Astrocyte (in vitro differentiated cells and primary cell): ENCODE data around the gene XPO6. TPM values are rescaled to one million over a fixed set of nuclear protein-coding genes. Genes with fewer than 3 reads are reported as not detected.

Experiments used
- DNase-seq: peaks from one replicate; pipeline ENCODE4 v3.0.0-alpha.2; 2010; ENCODE audit warnings: low read depth
- FAIRE-seq: peaks from 2 replicates; lab custom pipeline; 2011; peaks lifted over from hg19 to GRCh38; lab: Jason Lieb, UNC
- H2AFZ ChIP-seq: 2 replicates; pipeline ENCODE4 v1.6.0; 2012; ENCODE audit warnings: low read depth, low read length, inconsistent platforms
- H3K27ac ChIP-seq: 2 replicates; pipeline ENCODE4 v1.5.1; 2011; ENCODE audit warnings: low read depth, low read length, inconsistent platforms
- H3K27me3 ChIP-seq: 2 replicates; pipeline ENCODE4 v1.6.0; 2011; ENCODE audit warnings: low read length, inconsistent platforms; ENCODE audit not compliant: insufficient read depth
- H3K36me3 ChIP-seq: 2 replicates; pipeline ENCODE4 v1.5.1; 2011; ENCODE audit warnings: low read length, inconsistent platforms; ENCODE audit not compliant: insufficient read depth
- H3K4me1 ChIP-seq: 2 replicates; pipeline ENCODE4 v1.5.1; 2011; ENCODE audit warnings: low read length, inconsistent platforms; ENCODE audit not compliant: insufficient read depth
- H3K4me2 ChIP-seq: 2 replicates; pipeline ENCODE4 v1.6.0; 2012; ENCODE audit warnings: low read length, inconsistent platforms
- H3K4me3 ChIP-seq: 2 replicates; pipeline ENCODE4 v1.5.1; 2011; ENCODE audit warnings: low read depth, mild to moderate bottlenecking, low read length, inconsistent platforms; ENCODE audit not compliant: insufficient read depth
- H3K79me2 ChIP-seq: 2 replicates; pipeline ENCODE4 v1.6.0; 2012; ENCODE audit warnings: mild to moderate bottlenecking, low read length, inconsistent platforms; ENCODE audit not compliant: insufficient read depth
- H3K9ac ChIP-seq: 2 replicates; pipeline ENCODE4 v1.6.0; 2012; ENCODE audit warnings: mild to moderate bottlenecking, low read length, inconsistent platforms
- H3K9me3 ChIP-seq: 2 replicates; pipeline ENCODE4 v1.5.1; 2012; ENCODE audit warnings: low read depth, mild to moderate bottlenecking, low read length, inconsistent platforms; ENCODE audit not compliant: insufficient read depth
- H4K20me1 ChIP-seq: 2 replicates; pipeline ENCODE4 v1.6.0; 2012; ENCODE audit warnings: low read length, inconsistent platforms; ENCODE audit not compliant: insufficient read depth
- H3K27ac Mint-ChIP-seq: one replicate; pipeline ENCODE4 v1.8.0; 2021; ENCODE audit warnings: mild to moderate bottlenecking, mixed read lengths; ENCODE audit not compliant: unreplicated experiment
- H3K27me3 Mint-ChIP-seq: one replicate; pipeline ENCODE4 v1.8.0; 2021; ENCODE audit warnings: low read depth, mixed read lengths; ENCODE audit not compliant: unreplicated experiment
- H3K36me3 Mint-ChIP-seq: one replicate; pipeline ENCODE4 v1.8.0; 2021; ENCODE audit warnings: low read depth, mixed read lengths; ENCODE audit not compliant: unreplicated experiment
- H3K4me1 Mint-ChIP-seq: one replicate; pipeline ENCODE4 v1.8.0; 2021; ENCODE audit warnings: low read depth, mixed read lengths; ENCODE audit not compliant: unreplicated experiment
- H3K4me3 Mint-ChIP-seq: one replicate; pipeline ENCODE4 v1.8.0; 2021; ENCODE audit warnings: mild to moderate bottlenecking, moderate library complexity, mixed read lengths; ENCODE audit not compliant: unreplicated experiment
- H3K9me3 Mint-ChIP-seq: one replicate; pipeline ENCODE4 v1.8.0; 2021; ENCODE audit warnings: mild to moderate bottlenecking, mixed read lengths; ENCODE audit not compliant: unreplicated experiment
- CTCF ChIP-seq: IDR thresholded peaks from 2 replicates; pipeline ENCODE4 v1.5.1; 2011; ENCODE audit warnings: low read depth, mild to moderate bottlenecking, inconsistent platforms, low read length, moderate library complexity; ENCODE audit not compliant: insufficient read depth
- EZH2 ChIP-seq: IDR thresholded peaks from 2 replicates; pipeline ENCODE4 v1.6.1; 2012; ENCODE audit warnings: mild to moderate bottlenecking, low read length, inconsistent platforms; ENCODE audit not compliant: insufficient read depth
- total RNA-seq: library from RNA; stranded (reverse); gene quantifications from 2 replicates; pipeline ENCODE4 v1.2.1, GENCODE V29; 2021

XPO6 gene
- total RNA-seq, 1 donor from 2014 or later = 135 TPM

DNA sequence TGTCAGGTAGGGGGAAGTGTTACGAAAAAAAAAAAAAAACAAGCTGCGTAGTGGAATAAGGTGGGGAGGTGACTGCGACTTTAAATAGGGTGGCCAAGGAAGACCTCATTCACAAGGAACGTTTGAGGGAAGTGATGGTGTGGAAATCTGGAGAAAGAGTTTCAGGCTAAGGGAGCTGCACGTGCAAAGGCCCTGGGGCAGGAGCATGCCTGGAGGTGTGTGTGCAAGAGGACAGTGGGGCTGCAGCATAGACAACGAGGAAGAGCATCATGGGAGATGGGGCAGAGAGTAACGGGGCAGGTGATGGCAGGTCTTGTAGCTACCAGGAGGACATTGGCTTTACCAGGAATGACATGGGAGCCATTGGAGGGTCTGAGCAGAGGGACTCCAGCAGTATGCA lies 160.3 kb downstream of the XPO6 start:
- no peak overlapping the region for H3K27ac ChIP-seq
- Mint-ChIP-seq H3K36me3 (no peaks in the 10 kb centered on the region), H3K4me1 (no peaks in the 10 kb centered on the region), H3K4me3 (no peak overlapping the region), H3K27me3 (peaks cover 18% of the 10 kb centered on the region), H3K27ac (no peak overlapping the region), H3K9me3 (peaks cover 5% of the 10 kb centered on the region)
- H2AFZ ChIP-seq = no peak overlapping the region
- TF ChIP-seq EZH2 (no peak), CTCF (no peak)
- no peaks in the 10 kb centered on the region for H3K9me3 ChIP-seq
- H3K4me2 ChIP-seq = no peak overlapping the region
- FAIRE-seq (no peak), DNase-seq (no peak)
- no peak overlapping the region for H3K9ac ChIP-seq
- no peaks in the 10 kb centered on the region for H3K79me2 ChIP-seq
- peaks cover 2% of the 10 kb centered on the region for H3K27me3 ChIP-seq
- no peaks in the 10 kb centered on the region for H3K4me1 ChIP-seq
- no peak overlapping the region for H3K4me3 ChIP-seq
- H3K36me3 ChIP-seq = no peaks in the 10 kb centered on the region
- no peaks in the 10 kb centered on the region for H4K20me1 ChIP-seq

Other genes with a start within 250 kb of the XPO6 start
- gene GSG1L, start 148.3 kb downstream of the XPO6 start, total RNA-seq = not detected in 2 replicates
- 4.0 and 7.0 TPM in 2 replicates for gene SBK1, start 80.6 kb upstream of the XPO6 start, total RNA-seq
- gene NPIPB6, start 151.5 kb upstream of the XPO6 start, total RNA-seq = 1.7 TPM in 1 of 2 replicates, not detected in the other
- gene EIF3CL, start 191.9 kb upstream of the XPO6 start, total RNA-seq = 18.2 and 58.5 TPM in 2 replicates